ENCODE measurements around the gene CPN1.

The CPN1 gene

DNA sequence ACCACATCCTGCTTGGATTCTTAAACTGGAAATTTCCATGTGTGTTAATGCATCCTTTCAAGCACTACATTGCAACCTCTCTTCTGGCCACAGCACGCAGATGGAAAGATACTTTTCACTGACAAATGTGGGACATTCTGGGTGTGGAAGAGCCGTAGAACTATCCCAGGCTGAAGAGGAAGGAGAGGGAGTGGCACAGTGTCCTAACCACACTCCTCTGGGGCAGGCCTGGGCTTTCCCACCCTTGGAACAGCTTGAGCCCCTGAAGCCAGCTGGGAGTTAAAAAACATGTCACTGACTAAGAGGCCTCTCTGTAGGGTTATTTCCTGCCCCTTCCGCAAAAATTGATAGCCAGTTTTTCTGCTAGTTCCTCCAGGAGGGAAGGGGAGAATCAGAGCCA lies 37.9 kb downstream of the CPN1 start:
- no peak for DNase-seq (ENCODE audit: low read depth)
- no peak overlapping the region for H3K4me3 ChIP-seq (ENCODE audit: control insufficient read depth, low read depth, low read length)
- TF ChIP-seq, protein P1, sequence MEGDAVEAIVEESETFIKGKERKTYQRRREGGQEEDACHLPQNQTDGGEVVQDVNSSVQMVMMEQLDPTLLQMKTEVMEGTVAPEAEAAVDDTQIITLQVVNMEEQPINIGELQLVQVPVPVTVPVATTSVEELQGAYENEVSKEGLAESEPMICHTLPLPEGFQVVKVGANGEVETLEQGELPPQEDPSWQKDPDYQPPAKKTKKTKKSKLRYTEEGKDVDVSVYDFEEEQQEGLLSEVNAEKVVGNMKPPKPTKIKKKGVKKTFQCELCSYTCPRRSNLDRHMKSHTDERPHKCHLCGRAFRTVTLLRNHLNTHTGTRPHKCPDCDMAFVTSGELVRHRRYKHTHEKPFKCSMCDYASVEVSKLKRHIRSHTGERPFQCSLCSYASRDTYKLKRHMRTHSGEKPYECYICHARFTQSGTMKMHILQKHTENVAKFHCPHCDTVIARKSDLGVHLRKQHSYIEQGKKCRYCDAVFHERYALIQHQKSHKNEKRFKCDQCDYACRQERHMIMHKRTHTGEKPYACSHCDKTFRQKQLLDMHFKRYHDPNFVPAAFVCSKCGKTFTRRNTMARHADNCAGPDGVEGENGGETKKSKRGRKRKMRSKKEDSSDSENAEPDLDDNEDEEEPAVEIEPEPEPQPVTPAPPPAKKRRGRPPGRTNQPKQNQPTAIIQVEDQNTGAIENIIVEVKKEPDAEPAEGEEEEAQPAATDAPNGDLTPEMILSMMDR (IDR thresholded peaks at IDR 0.05; ENCODE audit: control insufficient read depth, insufficient read depth, low read depth, low read length, missing control alignments) = no peak

DNA sequence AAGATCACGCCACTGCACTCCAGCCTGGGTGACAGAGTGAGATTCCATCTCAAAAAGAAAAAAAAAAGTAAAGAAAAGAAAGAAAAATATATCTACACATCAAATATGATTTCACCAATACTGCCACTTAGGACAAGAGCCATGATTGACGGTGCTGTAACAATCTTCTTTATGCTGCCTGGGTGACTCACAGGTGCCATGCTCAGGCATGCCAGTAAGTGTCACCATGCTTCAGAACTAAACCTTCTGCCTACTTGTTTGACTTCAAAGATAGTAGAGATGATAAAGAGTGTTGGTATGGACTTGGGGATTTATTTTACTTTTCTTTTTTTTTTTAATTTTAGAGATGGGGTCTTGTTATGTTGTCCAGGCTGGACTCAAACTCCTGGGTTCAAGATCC lies 38.3 kb downstream of the CPN1 start:
- DNase-seq (ENCODE audit: low read depth) = no peak
- no peak overlapping the region for H3K4me3 ChIP-seq (ENCODE audit: control insufficient read depth, low read depth, low read length)
- TF ChIP-seq, protein P1 (IDR thresholded peaks at IDR 0.05; ENCODE audit: control insufficient read depth, insufficient read depth, low read depth, low read length, missing control alignments) = no peak

DNA sequence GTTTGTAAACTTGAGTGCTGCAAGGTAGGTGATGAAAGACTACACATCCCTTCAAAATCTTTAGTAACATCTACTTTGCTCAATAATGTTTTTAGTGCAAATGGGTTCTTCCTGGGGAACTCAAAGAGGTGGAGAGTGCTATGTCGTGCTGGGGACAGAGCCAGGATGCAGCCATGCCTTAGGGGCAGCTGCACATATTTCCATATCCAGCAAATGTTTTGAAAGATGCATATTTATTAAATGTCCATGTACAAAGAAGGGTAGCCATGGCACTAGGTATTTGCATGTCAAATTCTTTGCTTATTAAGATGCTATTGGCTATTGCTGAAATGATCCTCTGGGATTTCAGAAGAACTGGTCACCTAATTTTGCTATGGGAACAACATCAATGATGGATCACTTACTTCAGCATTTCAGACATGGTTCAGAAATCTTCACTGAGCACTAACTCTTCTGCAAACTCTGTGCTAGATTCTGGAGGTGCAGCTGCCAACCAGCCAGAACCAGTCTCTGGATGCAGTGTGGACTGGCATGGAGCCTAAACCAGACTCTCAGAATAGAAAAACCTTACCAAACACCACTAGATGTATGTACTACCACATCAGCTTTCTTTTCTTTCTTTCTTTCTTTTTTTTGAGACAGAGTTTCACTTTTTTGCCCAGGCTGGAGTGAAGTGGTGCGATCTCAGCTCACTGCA lies 40.2 kb downstream of the CPN1 start:
- H3K4me3 ChIP-seq (ENCODE audit: control insufficient read depth, low read depth, low read length) = no peak overlapping the region
- TF ChIP-seq, protein P1 (IDR thresholded peaks at IDR 0.05; ENCODE audit: control insufficient read depth, insufficient read depth, low read depth, low read length, missing control alignments) = no peak
- DNase-seq (ENCODE audit: low read depth) = no peak

DNA sequence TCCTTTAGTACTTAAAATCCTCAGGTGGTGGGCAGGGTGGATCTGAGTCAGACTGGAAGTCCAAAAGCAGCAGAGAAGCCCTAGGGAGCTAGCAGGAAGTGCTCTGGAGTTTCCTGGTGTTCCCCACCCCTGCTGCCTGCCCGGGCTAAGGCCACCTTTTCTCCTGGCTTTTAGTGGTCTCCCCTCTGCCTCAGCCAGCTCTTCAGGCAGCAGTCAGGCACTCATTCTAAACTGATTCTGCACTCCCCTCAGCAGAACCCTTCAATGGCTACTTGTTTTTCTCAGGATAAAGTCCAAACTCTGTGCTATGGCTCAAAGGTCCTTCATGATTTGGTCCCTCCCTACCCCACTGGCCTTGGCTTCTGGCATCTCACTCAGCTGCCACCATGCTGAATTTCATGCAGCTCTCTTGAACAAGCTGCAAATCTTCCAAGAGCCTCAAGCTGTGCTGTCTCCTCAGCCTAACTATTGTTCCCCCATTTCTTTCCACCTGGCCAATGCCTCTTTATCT lies 43.1 kb downstream of the CPN1 start:
- no peak for DNase-seq (ENCODE audit: low read depth)
- TF ChIP-seq, protein P1 (IDR thresholded peaks at IDR 0.05; ENCODE audit: control insufficient read depth, insufficient read depth, low read depth, low read length, missing control alignments) = no peak
- no peak overlapping the region for H3K4me3 ChIP-seq (ENCODE audit: control insufficient read depth, low read depth, low read length)

DNA sequence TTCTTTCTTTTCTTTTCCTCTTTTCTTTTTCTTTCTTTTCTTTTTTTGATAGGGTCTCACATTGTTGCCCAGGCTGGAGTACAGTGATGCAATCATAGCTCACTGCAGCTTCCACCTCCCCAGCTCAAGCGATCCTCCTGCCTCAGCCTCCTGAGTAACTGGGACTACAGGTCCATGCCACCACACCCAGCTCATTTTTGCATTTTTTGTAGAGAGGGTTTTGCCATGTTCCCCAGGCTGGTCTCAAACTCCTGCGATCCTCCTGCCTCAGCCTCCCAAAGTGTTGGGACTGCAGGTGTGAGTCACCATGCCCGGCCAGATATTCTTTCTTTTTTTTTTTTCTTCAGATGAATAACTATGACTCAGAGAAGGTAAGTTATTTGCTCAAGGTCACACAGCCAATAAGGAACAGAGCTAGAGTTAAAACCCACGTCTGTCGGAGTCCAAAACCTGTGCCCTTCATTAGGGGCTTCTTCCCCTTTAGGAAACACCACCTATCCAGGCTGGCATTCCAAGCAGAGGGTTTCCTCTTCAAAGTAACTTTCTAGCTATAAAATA lies 43.8 kb downstream of the CPN1 start:
- TF ChIP-seq, protein P1 (IDR thresholded peaks at IDR 0.05; ENCODE audit: control insufficient read depth, insufficient read depth, low read depth, low read length, missing control alignments) = no peak
- no peak overlapping the region for H3K4me3 ChIP-seq (ENCODE audit: control insufficient read depth, low read depth, low read length)
- no peak for DNase-seq (ENCODE audit: low read depth)

DNA sequence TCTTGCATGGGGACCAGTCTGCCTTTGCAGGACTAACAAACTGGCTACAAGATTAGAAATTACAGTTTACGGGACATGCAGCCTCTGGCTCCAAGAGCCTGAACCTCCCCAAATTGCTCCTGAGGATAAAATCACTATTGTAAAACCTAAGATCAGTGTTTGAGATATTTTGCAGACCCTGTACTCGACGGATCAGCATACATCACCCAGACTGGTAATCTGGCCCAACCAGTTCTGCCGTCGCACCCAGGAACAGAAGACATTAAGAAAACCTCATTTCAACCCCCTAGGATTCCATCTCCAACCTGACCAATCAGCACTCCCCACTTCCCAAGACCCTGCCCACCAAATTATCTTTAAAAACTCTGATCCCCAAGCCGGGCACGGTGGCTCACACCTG lies 44.8 kb downstream of the CPN1 start:
- DNase-seq (ENCODE audit: low read depth) = no peak
- H3K4me3 ChIP-seq (ENCODE audit: control insufficient read depth, low read depth, low read length) = no peak overlapping the region
- TF ChIP-seq, protein P1 (IDR thresholded peaks at IDR 0.05; ENCODE audit: control insufficient read depth, insufficient read depth, low read depth, low read length, missing control alignments) = no peak

Data from AG09309 (cell line).